Measurements from ENCODE around the gene DCAF10. TPM values are rescaled to one million over a fixed set of nuclear protein-coding genes. Genes with fewer than 3 reads are reported as not detected.

Gene DCAF10
- total and polyA plus RNA-seq, 2 of the 8 experiments (the other 6 are each of a cell fraction or from before 2014, with no cell fraction given): 7.1 to 15.0 TPM

- no peak for DNase-seq (ENCODE audit: low read depth in 1 of 2, low spot score in 2 of 2)
- Histone ChIP-seq H3K4ac (replicated peaks; ENCODE audit: insufficient read length, low read depth, low read length) (no peak overlapping the region), H3K27me3 (replicated peaks in 1 of 4; ENCODE audit: control insufficient read depth in 3 of 4, extremely low read depth in 1 of 4, insufficient read depth in 3 of 4, low read length in 3 of 4) (no peaks in the 10 kb centered on the region), H3K23me2 (ENCODE audit: low read depth, low read length) (peaks cover 4% of the 10 kb centered on the region; the same call in 1 of the 2 replicates), H3K14ac (ENCODE audit: insufficient read length) (no peak overlapping the region), H2BK20ac (ENCODE audit: low read length) (no peak overlapping the region), H2BK120ac (replicated peaks; ENCODE audit: low read depth, low read length) (no peak overlapping the region), H3K4me1 (replicated peaks in 1 of 4; ENCODE audit: control insufficient read depth in 3 of 4, insufficient read depth in 4 of 4, low read length in 3 of 4) (peaks cover 0 to 5% (median 1%) of the 10 kb centered on the region in 4 experiments; a peak in 3 of 7 replicates), H2BK12ac (ENCODE audit: low read depth, low read length) (no peak overlapping the region), H4K91ac (replicated peaks; ENCODE audit: insufficient read length, low read length) (no peak overlapping the region), H3K4me2 (ENCODE audit: insufficient read depth in 1 of 2, low read depth in 2 of 2, low read length in 2 of 2) (no peak overlapping the region), H4K5ac (ENCODE audit: insufficient read length, low read depth, low read length) (no peak overlapping the region), H3K4me3 (ENCODE audit: extremely low read depth in 1 of 4, insufficient read depth in 2 of 4, low read depth in 3 of 4, low read length in 4 of 4) (no peak overlapping the region), H2BK5ac (ENCODE audit: low read depth, low read length) (no peak overlapping the region), H2BK15ac (ENCODE audit: low read length) (no peak overlapping the region), H2AK5ac (ENCODE audit: low read depth, low read length) (no peak overlapping the region), H3K18ac (ENCODE audit: extremely low read depth, low read length) (no peak overlapping the region), H3K23ac (ENCODE audit: insufficient read length) (no peak overlapping the region), H3K79me2 (ENCODE audit: control insufficient read depth in 1 of 2, insufficient read depth in 2 of 2, low read length in 2 of 2) (no peaks in the 10 kb centered on the region), H3K36me3 (ENCODE audit: control insufficient read depth in 2 of 4, insufficient read depth in 4 of 4, low read length in 3 of 4) (no peaks in the 10 kb centered on the region), H4K8ac (ENCODE audit: extremely low read depth, insufficient read depth, low read length) (no peak overlapping the region), H2AFZ (ENCODE audit: low read length) (no peak overlapping the region), H3K9me3 (ENCODE audit: insufficient read depth in 2 of 2, low read depth in 1 of 2, low read length in 1 of 2) (no peaks in the 10 kb centered on the region), H3K9ac (replicated peaks in 1 of 4; ENCODE audit: extremely low read depth in 1 of 4, low read depth in 3 of 4, low read length in 3 of 4) (no peak overlapping the region), H3K56ac (replicated peaks; ENCODE audit: insufficient read length, low read depth, low read length) (no peak overlapping the region), H4K20me1 (replicated peaks in 1 of 2; ENCODE audit: control insufficient read depth in 1 of 2, insufficient read depth in 2 of 2, low read length in 2 of 2) (no peaks in the 10 kb centered on the region), H3K79me1 (ENCODE audit: low read depth, low read length) (no peaks in the 10 kb centered on the region), H3K27ac (ENCODE audit: low read depth, low read length) (no peak overlapping the region)
- ChIA-PET POLR2A (ENCODE audit: partially characterized antibody) (no interaction called here), CTCF (ENCODE audit: partially characterized antibody) (interaction anchor here (0.9 kb wide), 1 partner anchor 27 kb away, joined by 3 read pairs; no protein-coding TSS in a partner anchor)
- 75% methylated on average over 3 of the region's 3 CpGs; no CpG with 5 or more reads in 1 of the 2 experiments for WGBS, 2 experiments (ENCODE audit: extremely low coverage in 1 of 2, insufficient coverage in 1 of 2, insufficient read length in 1 of 2, insufficient replicate concordance in 2 of 2, low coverage in 1 of 2, low lambda C conversion rate in 2 of 2, missing lambda C conversion rate in 1 of 2)
- FAIRE-seq: no peak
- TF ChIP-seq SIRT6 (IDR thresholded peaks at IDR 0.05; ENCODE audit: low read length) (no peak), POU5F1 (IDR thresholded peaks at IDR 0.05; ENCODE audit: low read depth, low read length) (no peak), JUN (IDR thresholded peaks at IDR 0.05; ENCODE audit: low read depth, low read length) (no peak), HDAC6 (IDR thresholded peaks at IDR 0.05; ENCODE audit: low read depth, low read length) (no peak), KDM4A (IDR thresholded peaks at IDR 0.05; ENCODE audit: low read depth, low read length, severe bottlenecking) (no peak), SP2 (IDR thresholded peaks at IDR 0.05; ENCODE audit: low read length) (no peak), POLR2A (IDR thresholded peaks at IDR 0.05; ENCODE audit: control extremely low read depth in 1 of 2, low read depth in 2 of 2, low read length in 2 of 2) (no peak), EGR1 (IDR thresholded peaks at IDR 0.05; ENCODE audit: borderline replicate concordance, low read depth, low read length) (no peak), CEBPB (IDR thresholded peaks at IDR 0.05; ENCODE audit: low read depth, low read length) (no peak), CBX5 (IDR thresholded peaks at IDR 0.05; ENCODE audit: low read depth, low read length) (no peak), JUND (IDR thresholded peaks at IDR 0.05; ENCODE audit: low read length) (no peak)
These were observed 41.9 kb upstream of the DCAF10 start for GRCh38 chr9:37758747-37759146.

Data from H1 (cell line).